CD1c-positive myeloid dendritic cell (primary cell): ENCODE results near the gene NHLRC2.

Experiments used
- DNase-seq: peaks from one replicate; pipeline ENCODE4 v3.0.0-alpha.2; 2016; ENCODE audit errors: extremely low spot score

Gene NHLRC2

GRCh38 chr10:113865901-113866300 lies 11.4 kb downstream of the NHLRC2 start:
- peak; percentile 71 for DNase-seq

- no peak for DNase-seq
These were observed 12.3 kb downstream of the NHLRC2 start for GRCh38 chr10:113866551-113867394.

GRCh38 chr10:113867904-113868303 lies 13.4 kb downstream of the NHLRC2 start:
- no peak for DNase-seq

GRCh38 chr10:113869789-113870188 lies 15.3 kb downstream of the NHLRC2 start:
- no peak for DNase-seq

- DNase-seq = no peak
These were observed 17.9 kb downstream of the NHLRC2 start for GRCh38 chr10:113872139-113873030.

GRCh38 chr10:113875212-113875611 lies 20.8 kb downstream of the NHLRC2 start:
- no peak for DNase-seq

GRCh38 chr10:113876461-113876860 lies 22.0 kb downstream of the NHLRC2 start:
- no peak for DNase-seq

GRCh38 chr10:113879691-113880090 lies 25.2 kb downstream of the NHLRC2 start:
- DNase-seq = no peak

- DNase-seq = no peak
These were observed 25.8 kb downstream of the NHLRC2 start for GRCh38 chr10:113880236-113880635.

- DNase-seq = no peak
These were observed 27.8 kb downstream of the NHLRC2 start for GRCh38 chr10:113882240-113882639.

- no peak for DNase-seq
These were observed 35.5 kb downstream of the NHLRC2 start for GRCh38 chr10:113889911-113890310.

- DNase-seq = no peak
These were observed 36.3 kb downstream of the NHLRC2 start for GRCh38 chr10:113890769-113891168.

GRCh38 chr10:113891476-113891875 lies 37.0 kb downstream of the NHLRC2 start:
- no peak for DNase-seq

GRCh38 chr10:113893570-113893969 lies 39.1 kb downstream of the NHLRC2 start:
- no peak for DNase-seq

GRCh38 chr10:113894581-113894980 lies 40.1 kb downstream of the NHLRC2 start:
- no peak for DNase-seq

- DNase-seq = no peak
These were observed 40.6 kb downstream of the NHLRC2 start for GRCh38 chr10:113895018-113895417.

- DNase-seq = no peak
These were observed 43.5 kb downstream of the NHLRC2 start for GRCh38 chr10:113897693-113898618.

- DNase-seq = no peak
These were observed 45.6 kb downstream of the NHLRC2 start for GRCh38 chr10:113899952-113900598.

- DNase-seq = no peak
These were observed 51.3 kb downstream of the NHLRC2 start for GRCh38 chr10:113905756-113906155.

GRCh38 chr10:113907166-113907565 lies 52.7 kb downstream of the NHLRC2 start:
- DNase-seq = no peak

GRCh38 chr10:113908236-113908635 lies 53.8 kb downstream of the NHLRC2 start:
- DNase-seq = no peak
